ENCODE results near the gene IPPK. TPM values are rescaled to one million over a fixed set of nuclear protein-coding genes. Genes with fewer than 3 reads are reported as not detected.

IPPK gene
- total RNA-seq (2014; rRNA removed; shearing (Covaris generic)): 17.0 and 18.1 TPM in 2 replicates

- DNase-seq (ENCODE audit: low spot score): peak; percentile 95
These were observed at the start of gene IPPK for GRCh38 chr9:92669890-92670708. TSS of gene IPPK (minus strand) at chr9:92670131. CDS start at chr9:92669988, 143 bp downstream.

GRCh38 chr9:92719028-92719647 lies 49.2 kb upstream of the IPPK start:
- no peak for DNase-seq (ENCODE audit: low spot score)

- DNase-seq (ENCODE audit: low spot score): no peak
These were observed 48.4 kb upstream of the IPPK start for GRCh38 chr9:92718086-92719001.

- no peak for DNase-seq (ENCODE audit: low spot score)
These were observed 47.5 kb upstream of the IPPK start for GRCh38 chr9:92717201-92718085.

- DNase-seq (ENCODE audit: low spot score): no peak
These were observed 46.6 kb upstream of the IPPK start for GRCh38 chr9:92716557-92716956.

- no peak for DNase-seq (ENCODE audit: low spot score)
These were observed 45.7 kb upstream of the IPPK start for GRCh38 chr9:92715488-92716231.

- no peak for DNase-seq (ENCODE audit: low spot score)
These were observed 45.0 kb upstream of the IPPK start for GRCh38 chr9:92714787-92715487.

- DNase-seq (ENCODE audit: low spot score): no peak
These were observed 44.1 kb upstream of the IPPK start for GRCh38 chr9:92714016-92714415.

GRCh38 chr9:92713528-92713927 lies 43.6 kb upstream of the IPPK start:
- no peak for DNase-seq (ENCODE audit: low spot score)

GRCh38 chr9:92712767-92713166 lies 42.8 kb upstream of the IPPK start:
- no peak for DNase-seq (ENCODE audit: low spot score)

- DNase-seq (ENCODE audit: low spot score): no peak
These were observed 41.9 kb upstream of the IPPK start for GRCh38 chr9:92711844-92712243.

GRCh38 chr9:92711146-92711545 lies 41.2 kb upstream of the IPPK start:
- no peak for DNase-seq (ENCODE audit: low spot score)

GRCh38 chr9:92710368-92710767 lies 40.4 kb upstream of the IPPK start:
- DNase-seq (ENCODE audit: low spot score): no peak

- no peak for DNase-seq (ENCODE audit: low spot score)
These were observed 40.0 kb upstream of the IPPK start for GRCh38 chr9:92709954-92710353.

GRCh38 chr9:92709240-92709639 lies 39.3 kb upstream of the IPPK start:
- DNase-seq (ENCODE audit: low spot score): no peak

GRCh38 chr9:92707530-92707929 lies 37.6 kb upstream of the IPPK start:
- DNase-seq (ENCODE audit: low spot score): no peak

GRCh38 chr9:92706218-92706940 lies 36.4 kb upstream of the IPPK start:
- no peak for DNase-seq (ENCODE audit: low spot score)

- no peak for DNase-seq (ENCODE audit: low spot score)
These were observed 34.6 kb upstream of the IPPK start for GRCh38 chr9:92704528-92704927.

GRCh38 chr9:92696619-92697018 lies 26.7 kb upstream of the IPPK start:
- DNase-seq (ENCODE audit: low spot score): no peak
